GM12878 (cell line): ENCODE data around the gene GLUD1. TPM values are rescaled to one million over a fixed set of nuclear protein-coding genes. Genes with fewer than 3 reads are reported as not detected.
A peak's percentile ranks its signal among the peaks of the same experiment; 100 is the strongest.
"Not testable (repeated sequence)": the region's sequence is repeated elsewhere in the genome, so short reads cannot be mapped to it uniquely, and the experiment has no call there.

Source experiments
- ATAC-seq: fragments of 200-7000 bp; cut with Tn5 transposase; 3 replicates; pipeline ENCODE4 v1.9.1; 2020; ENCODE audit warnings: mild to moderate bottlenecking, moderate library complexity
- BruUV-seq: library from RNA; stranded (reverse); fragments of 400-500 nt; replicated peaks from 2 replicates; lab custom pipeline; 2021; lab: Mats Ljungman, UMichigan
- CTCF ChIA-PET: fragments of 300-600 bp; sonication (Branson Sonifier 250); formaldehyde crosslinking; extraction: SDS; loops from one replicate; lab custom pipeline; 2021; ENCODE audit warnings: inconsistent platforms; lab: Yijun Ruan, JAX
- POLR2A ChIA-PET: fragments of 350-600 bp; formaldehyde crosslinking; extraction: SDS; loops from one replicate; lab custom pipeline; 2021; ENCODE audit warnings: inconsistent platforms; lab: Charles Lee
- RAD21 ChIA-PET: fragments of 300-600 bp; sonication (Branson Sonifier 250); formaldehyde crosslinking; loops from one replicate; lab custom pipeline; 2023; ENCODE audit warnings: antibody characterized with exemption; ENCODE audit not compliant: unreplicated experiment; lab: Charles Lee
- SMC1A ChIA-PET: fragments of 300-600 bp; sonication (Branson Sonifier 250); formaldehyde crosslinking; loops from one replicate; lab custom pipeline; 2023; ENCODE audit not compliant: unreplicated experiment, uncharacterized antibody; lab: Charles Lee
- DNase-seq: peaks from one replicate; pipeline ENCODE4 v3.0.0-alpha.2; 2011; ENCODE audit warnings: low read depth, low spot score
- FAIRE-seq: peaks from 3 replicates; lab custom pipeline; 2011; peaks lifted over from hg19 to GRCh38; lab: Jason Lieb, UNC
- H2AFZ ChIP-seq: 2 replicates; pipeline ENCODE4 v1.6.0; 2011; ENCODE audit warnings: low read depth, low read length, control low read depth; ENCODE audit not compliant: control insufficient read depth
- H3K27ac ChIP-seq: 2 replicates; pipeline ENCODE4 v1.5.1; 2011; ENCODE audit warnings: control low read depth; ENCODE audit not compliant: control insufficient read depth, insufficient read depth
- H3K27me3 ChIP-seq, 2 experiments: replicated peaks in 1 of 2; 2 replicates each; pipeline versions ENCODE4 v1.6.0 to v1.6.1; 2011; ENCODE audit warnings: low read length in 1 of 2; ENCODE audit not compliant: control insufficient read depth in 2 of 2, insufficient read depth in 2 of 2
- H3K36me3 ChIP-seq, 2 experiments: 2 replicates each; pipeline ENCODE4 v1.5.1; 2011; ENCODE audit warnings: low read length in 1 of 2; ENCODE audit not compliant: control insufficient read depth in 2 of 2, insufficient read depth in 2 of 2
- H3K4me1 ChIP-seq: 2 replicates; pipeline ENCODE4 v1.6.1; 2011; ENCODE audit warnings: mild to moderate bottlenecking, low read length, moderate library complexity, mixed read lengths; ENCODE audit not compliant: control insufficient read depth, insufficient read depth
- H3K4me2 ChIP-seq: 2 replicates; pipeline ENCODE4 v1.6.0; 2011; ENCODE audit warnings: control low read depth; ENCODE audit not compliant: control insufficient read depth, insufficient read depth
- H3K4me3 ChIP-seq: fragments of 200-600 bp; sonication (generic); 2 replicates; pipeline ENCODE4 v1.5.1; 2016
- H3K79me2 ChIP-seq: 2 replicates; pipeline ENCODE4 v1.6.0; 2011; ENCODE audit warnings: low read length; ENCODE audit not compliant: control insufficient read depth, insufficient read depth
- H3K9ac ChIP-seq: 2 replicates; pipeline ENCODE4 v1.8.0; 2011; ENCODE audit warnings: low read length, control low read depth, mixed read lengths; ENCODE audit not compliant: control insufficient read depth, insufficient read depth
- H3K9me3 ChIP-seq: replicated peaks from 3 replicates; pipeline ENCODE4 v1.5.1; 2011; ENCODE audit warnings: mild to moderate bottlenecking, low read length; ENCODE audit not compliant: control insufficient read depth, insufficient read depth
- H4K20me1 ChIP-seq: 2 replicates; pipeline ENCODE4 v1.6.0; 2011; ENCODE audit not compliant: control insufficient read depth, insufficient read depth
- ATF7 ChIP-seq: fragments of 450-650 bp; IDR thresholded peaks from 2 replicates; pipeline ENCODE4 v1.6.1; 2016; ENCODE audit warnings: low read depth, mild to moderate bottlenecking
- BCL11A ChIP-seq: IDR thresholded peaks from 2 replicates; pipeline ENCODE4 v1.6.1; 2011; ENCODE audit warnings: low read depth, low read length
- BMI1 ChIP-seq: fragments of 450-650 bp; IDR thresholded peaks from 2 replicates; pipeline ENCODE4 v1.6.1; 2016; ENCODE audit warnings: mild to moderate bottlenecking, moderate library complexity, borderline replicate concordance
- EP300 ChIP-seq, 2 experiments: fragments of 150-350 bp in 1 of 2; IDR thresholded peaks; 2 replicates each; pipeline ENCODE4 v1.6.1; 2011 to 2012; ENCODE audit warnings: low read depth in 2 of 2, low read length in 2 of 2, borderline replicate concordance in 1 of 2, improper control_type of control experiment in 1 of 2, inconsistent platforms in 1 of 2; ENCODE audit not compliant: control insufficient read depth in 1 of 2
- FOXM1 ChIP-seq: IDR thresholded peaks from 2 replicates; pipeline ENCODE4 v1.6.1; 2012; ENCODE audit warnings: low read depth, mild to moderate bottlenecking, inconsistent platforms, low read length, moderate library complexity
- IKZF2 ChIP-seq, 2 experiments: fragments of 450-650 bp; IDR thresholded peaks; 2 replicates each; pipeline ENCODE4 v1.6.1; 2017; ENCODE audit warnings: mild to moderate bottlenecking in 2 of 2, moderate library complexity in 2 of 2
- JUNB ChIP-seq: IDR thresholded peaks from 2 replicates; pipeline ENCODE4 v1.6.1; 2016; ENCODE audit warnings: antibody characterized with exemption, mild to moderate bottlenecking
- JUND ChIP-seq: IDR thresholded peaks from 2 replicates; pipeline ENCODE4 v1.6.1; 2012; ENCODE audit warnings: low read depth, mild to moderate bottlenecking, low read length, improper control_type of control experiment, moderate library complexity
- MEF2A ChIP-seq: IDR thresholded peaks from 2 replicates; pipeline ENCODE4 v1.6.1; 2011; ENCODE audit warnings: low read depth, mild to moderate bottlenecking, low read length, moderate library complexity; ENCODE audit not compliant: insufficient read depth
- MTA2 ChIP-seq: fragments of 450-650 bp; IDR thresholded peaks from 2 replicates; pipeline ENCODE4 v1.6.1; 2016; ENCODE audit warnings: low read depth, mild to moderate bottlenecking, moderate library complexity
- NFIC ChIP-seq: IDR thresholded peaks from 2 replicates; pipeline ENCODE4 v1.6.1; 2012; ENCODE audit warnings: low read depth, mild to moderate bottlenecking, inconsistent platforms, low read length, moderate library complexity
- RUNX3 ChIP-seq: IDR thresholded peaks from 2 replicates; pipeline ENCODE4 v1.6.1; 2012; ENCODE audit warnings: low read length, inconsistent platforms
- ZNF384 ChIP-seq: IDR thresholded peaks from 2 replicates; pipeline ENCODE4 v1.6.1; 2012; ENCODE audit warnings: low read depth, mild to moderate bottlenecking, low read length, improper control_type of control experiment, borderline replicate concordance
- in situ Hi-C: fragments of 300-500 bp; cut with MboI; formaldehyde crosslinking; loops from 9 replicates; pipeline ENCODE4 v1.14.3; 2018; ENCODE audit warnings: mixed read lengths
- intact Hi-C: fragments of 100-400 bp; cut with micrococcal nuclease; formaldehyde crosslinking; loops from one replicate; pipeline ENCODE4 v1.14.2; 2022; ENCODE audit not compliant: unreplicated experiment
- polyA plus RNA-seq, 11 experiments: library from polyadenylated mRNA; depleted of rRNA in 4 of 11; unstranded in 6 of 11; stranded (reverse) in 5 of 11; fragments of >200 nt; fragmentation: Nextera tagmentation in 4 of 11; fragmentation: Illumina TruSeq in 1 of 11; extraction: Ambion mirVana in 4 of 11; extraction: Trizol in 1 of 11; gene quantifications; 1 replicate in 1 of 11; 2 replicates in 10 of 11; pipeline versions ENCODE4 v1.2.1 to v1.2.3, GENCODE V29; 2011 to 2016; ENCODE audit warnings: inconsistent platforms in 2 of 11, missing spikeins in 2 of 11, low read depth in 1 of 11
- total RNA-seq, 4 experiments: library from RNA; depleted of rRNA in 3 of 4; stranded (reverse); fragments of >200 nt in 3 of 4; fragmentation: Illumina TruSeq in 1 of 4; extraction: Trizol in 1 of 4; gene quantifications; 2 replicates each; pipeline versions ENCODE4 v1.2.1 to v1.2.3, GENCODE V29; 2013 to 2021
- TF ChIP-seq, protein P1 (sequence below): fragments of 450-650 bp; IDR thresholded peaks from 2 replicates; pipeline ENCODE4 v1.6.1; 2017; ENCODE audit warnings: low read depth, mild to moderate bottlenecking, moderate library complexity
- TF ChIP-seq, protein P2 (sequence below): fragments of 450-650 bp; IDR thresholded peaks from 2 replicates; pipeline ENCODE4 v1.6.1; 2017; ENCODE audit warnings: mild to moderate bottlenecking, low read depth, inconsistent platforms; ENCODE audit not compliant: poor library complexity, severe bottlenecking

GLUD1 gene
- total and polyA plus RNA-seq, 10 of the 15 experiments (the other 5 are each of a cell fraction or from before 2014, with no cell fraction given): 26.1 to 109 (median 81.4) TPM

DNA sequence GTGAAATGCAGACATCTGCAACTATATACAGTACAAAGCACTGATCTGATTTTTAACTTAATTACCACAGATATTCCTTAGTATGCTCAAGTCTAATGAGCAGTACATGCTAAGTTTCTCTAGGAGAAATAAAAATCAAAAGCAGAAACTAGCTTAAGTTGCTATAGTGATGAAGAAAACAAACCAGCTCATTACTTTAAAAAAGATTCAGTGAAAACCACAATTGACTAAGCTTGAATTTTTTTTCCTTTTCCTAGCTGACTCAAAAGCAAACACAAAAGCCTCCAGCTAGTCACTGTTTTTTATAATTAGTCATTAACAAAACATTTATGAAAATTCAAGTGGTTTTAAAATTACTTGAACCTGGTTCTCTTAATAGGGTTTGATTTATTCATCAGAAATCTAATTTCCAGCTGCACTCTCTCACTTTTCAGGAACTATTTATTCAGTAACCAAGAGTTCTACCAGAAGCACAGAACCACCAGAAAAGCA is 10.3 kb downstream of the GLUD1 start:
- Histone ChIP-seq H3K4me1 (peaks cover 10% of the 10 kb centered on the region), H3K27ac (peak overlapping the region; percentile 35; the same call in 1 of the 2 replicates)
- DNase-seq, in situ Hi-C loops, H3K4me3 ChIP-seq, H3K27me3 ChIP-seq, intact Hi-C loops, H4K20me1 ChIP-seq, FAIRE-seq, H3K36me3 ChIP-seq: not testable (repeated sequence)
- ChIA-PET SMC1A (interaction anchor here (1.0 to 3.9 kb wide), 5 partner anchors 8 to 17 kb away, joined by 3 to 35 read pairs (median 7); partner anchors contain the start of genes GLUD1 and SHLD2), POLR2A (interaction anchor here (0.7 kb wide), 1 partner anchor 12 kb away, joined by 5 read pairs; no protein-coding TSS in a partner anchor)
- peak; percentile 79 for ATAC-seq
- peak; percentile 83 for TF ChIP-seq ZNF384
- peak; percentile 48; the same call in 1 of the 2 replicates for TF ChIP-seq JUND
- TF ChIP-seq IKZF2 (IDR thresholded peaks at IDR 0.05): peak in 1 of 2 experiments; percentile 25; a peak in 2 of 4 replicates
- TF ChIP-seq EP300 (IDR thresholded peaks at IDR 0.05; ENCODE audit: borderline replicate concordance in 1 of 2, control insufficient read depth in 1 of 2, low read depth in 2 of 2, low read length in 2 of 2): peak in 1 of 2 experiments; percentile 55; a peak in 2 of 4 replicates
- TF ChIP-seq MTA2: peak; percentile 92
- TF ChIP-seq, protein P1, sequence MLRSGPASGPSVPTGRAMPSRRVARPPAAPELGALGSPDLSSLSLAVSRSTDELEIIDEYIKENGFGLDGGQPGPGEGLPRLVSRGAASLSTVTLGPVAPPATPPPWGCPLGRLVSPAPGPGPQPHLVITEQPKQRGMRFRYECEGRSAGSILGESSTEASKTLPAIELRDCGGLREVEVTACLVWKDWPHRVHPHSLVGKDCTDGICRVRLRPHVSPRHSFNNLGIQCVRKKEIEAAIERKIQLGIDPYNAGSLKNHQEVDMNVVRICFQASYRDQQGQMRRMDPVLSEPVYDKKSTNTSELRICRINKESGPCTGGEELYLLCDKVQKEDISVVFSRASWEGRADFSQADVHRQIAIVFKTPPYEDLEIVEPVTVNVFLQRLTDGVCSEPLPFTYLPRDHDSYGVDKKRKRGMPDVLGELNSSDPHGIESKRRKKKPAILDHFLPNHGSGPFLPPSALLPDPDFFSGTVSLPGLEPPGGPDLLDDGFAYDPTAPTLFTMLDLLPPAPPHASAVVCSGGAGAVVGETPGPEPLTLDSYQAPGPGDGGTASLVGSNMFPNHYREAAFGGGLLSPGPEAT: peak; percentile 32; the same call in 1 of the 2 replicates
- peak; percentile 79 for TF ChIP-seq JUNB
- TF ChIP-seq NFIC: peak; percentile 74; the same call in 1 of the 2 replicates
- peak; percentile 26; the same call in 1 of the 2 replicates for TF ChIP-seq BCL11A
- TF ChIP-seq, protein P2, sequence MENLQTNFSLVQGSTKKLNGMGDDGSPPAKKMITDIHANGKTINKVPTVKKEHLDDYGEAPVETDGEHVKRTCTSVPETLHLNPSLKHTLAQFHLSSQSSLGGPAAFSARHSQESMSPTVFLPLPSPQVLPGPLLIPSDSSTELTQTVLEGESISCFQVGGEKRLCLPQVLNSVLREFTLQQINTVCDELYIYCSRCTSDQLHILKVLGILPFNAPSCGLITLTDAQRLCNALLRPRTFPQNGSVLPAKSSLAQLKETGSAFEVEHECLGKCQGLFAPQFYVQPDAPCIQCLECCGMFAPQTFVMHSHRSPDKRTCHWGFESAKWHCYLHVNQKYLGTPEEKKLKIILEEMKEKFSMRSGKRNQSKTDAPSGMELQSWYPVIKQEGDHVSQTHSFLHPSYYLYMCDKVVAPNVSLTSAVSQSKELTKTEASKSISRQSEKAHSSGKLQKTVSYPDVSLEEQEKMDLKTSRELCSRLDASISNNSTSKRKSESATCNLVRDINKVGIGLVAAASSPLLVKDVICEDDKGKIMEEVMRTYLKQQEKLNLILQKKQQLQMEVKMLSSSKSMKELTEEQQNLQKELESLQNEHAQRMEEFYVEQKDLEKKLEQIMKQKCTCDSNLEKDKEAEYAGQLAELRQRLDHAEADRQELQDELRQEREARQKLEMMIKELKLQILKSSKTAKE: peak; percentile 24
- peak; percentile 65 for TF ChIP-seq ATF7
- TF ChIP-seq MEF2A: 0 out of 2 replicates have a peak, but pooled peaks have one; percentile 8
- peak; percentile 62; the same call in 1 of the 2 replicates for TF ChIP-seq FOXM1
- peak; percentile 83 for TF ChIP-seq RUNX3
- peak; percentile 66 for TF ChIP-seq BMI1
- TF ChIP-seq, all 136 proteins: peak for 15; not testable (repeated sequence) for 121
- H3K9ac ChIP-seq, BruUV-seq, H3K9me3 ChIP-seq, H2AFZ ChIP-seq: not testable (repeated sequence)
- peak overlapping the region; percentile 71 for H3K4me2 ChIP-seq
- RAD21 ChIA-PET: interaction anchor here (1.4 to 3.5 kb wide), 3 partner anchors 9 to 114 kb away, joined by 6 to 18 read pairs (median 6); no protein-coding TSS in a partner anchor
- peaks cover 51% of the 10 kb centered on the region for H3K79me2 ChIP-seq
- CTCF ChIA-PET: interaction anchor here (0.9 to 2.0 kb wide), 2 partner anchors 9 to 124 kb away, joined by 3 to 9 read pairs; no protein-coding TSS in a partner anchor
